GM19238 (cell line): Measurements from ENCODE around the gene KRT16.
"Not testable (repeated sequence)": the region's sequence is repeated elsewhere in the genome, so short reads cannot be mapped to it uniquely, and the experiment has no call there.

Source experiments
- DNase-seq: peaks from one replicate; pipeline ENCODE4 v3.0.0; 2011; ENCODE audit warnings: low spot score; ENCODE audit not compliant: insufficient read length

Gene KRT16

DNA sequence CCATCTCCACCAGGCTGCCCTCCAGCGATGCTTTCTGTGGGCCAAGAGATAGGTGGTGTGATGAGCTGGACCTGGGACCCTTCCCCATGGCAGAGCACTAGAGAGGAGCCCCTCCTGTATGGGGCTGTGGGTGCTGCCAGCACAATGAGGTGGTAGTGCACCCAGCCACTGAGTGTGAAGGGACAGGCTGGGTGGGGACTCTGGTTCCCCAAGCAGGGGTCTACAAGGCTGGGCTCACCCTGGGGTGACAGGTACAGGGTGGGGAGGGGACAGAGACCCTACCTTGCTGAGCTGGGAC is 15.5 kb upstream of the KRT16 start:
- DNase-seq: not testable (repeated sequence)

DNA sequence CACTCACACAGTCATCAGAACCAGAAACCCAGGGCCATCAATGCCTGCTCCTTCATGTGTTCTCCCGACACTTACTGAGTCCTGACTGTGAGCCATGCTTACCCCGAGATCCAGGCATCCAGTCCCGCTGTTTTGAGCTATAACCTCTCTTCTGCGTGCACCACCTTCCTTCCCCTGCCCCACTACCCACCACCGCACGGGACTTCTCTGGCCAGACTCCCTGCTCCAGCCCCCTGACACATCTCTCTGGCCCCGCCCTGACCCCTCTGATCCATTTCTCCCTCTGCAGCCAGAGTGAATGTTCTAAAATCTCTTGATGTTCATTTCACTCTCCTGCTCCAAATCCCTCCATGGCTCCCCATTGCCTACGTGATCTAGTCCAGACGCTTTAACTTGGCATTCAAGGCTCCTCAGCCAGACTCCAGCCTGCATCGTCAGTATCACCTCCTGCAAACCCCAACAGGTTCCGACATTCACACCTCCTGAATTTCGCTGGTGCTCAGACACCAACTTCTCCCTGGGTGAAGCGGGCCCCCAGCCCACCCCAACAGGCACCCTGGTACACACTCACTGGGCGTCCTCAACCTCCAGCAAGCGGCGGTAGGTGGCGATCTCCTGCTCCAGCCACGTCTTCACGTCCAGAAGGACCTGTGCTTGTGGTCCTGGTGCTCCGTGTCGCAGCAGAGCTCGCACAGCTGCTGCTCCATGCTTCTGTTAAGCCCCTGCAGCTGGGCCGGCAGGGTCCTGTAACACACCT is 14.9 kb upstream of the KRT16 start:
- no peak for DNase-seq

GRCh38 chr17:41626914-41627295 is 14.3 kb upstream of the KRT16 start:
- not testable (repeated sequence) for DNase-seq

DNA sequence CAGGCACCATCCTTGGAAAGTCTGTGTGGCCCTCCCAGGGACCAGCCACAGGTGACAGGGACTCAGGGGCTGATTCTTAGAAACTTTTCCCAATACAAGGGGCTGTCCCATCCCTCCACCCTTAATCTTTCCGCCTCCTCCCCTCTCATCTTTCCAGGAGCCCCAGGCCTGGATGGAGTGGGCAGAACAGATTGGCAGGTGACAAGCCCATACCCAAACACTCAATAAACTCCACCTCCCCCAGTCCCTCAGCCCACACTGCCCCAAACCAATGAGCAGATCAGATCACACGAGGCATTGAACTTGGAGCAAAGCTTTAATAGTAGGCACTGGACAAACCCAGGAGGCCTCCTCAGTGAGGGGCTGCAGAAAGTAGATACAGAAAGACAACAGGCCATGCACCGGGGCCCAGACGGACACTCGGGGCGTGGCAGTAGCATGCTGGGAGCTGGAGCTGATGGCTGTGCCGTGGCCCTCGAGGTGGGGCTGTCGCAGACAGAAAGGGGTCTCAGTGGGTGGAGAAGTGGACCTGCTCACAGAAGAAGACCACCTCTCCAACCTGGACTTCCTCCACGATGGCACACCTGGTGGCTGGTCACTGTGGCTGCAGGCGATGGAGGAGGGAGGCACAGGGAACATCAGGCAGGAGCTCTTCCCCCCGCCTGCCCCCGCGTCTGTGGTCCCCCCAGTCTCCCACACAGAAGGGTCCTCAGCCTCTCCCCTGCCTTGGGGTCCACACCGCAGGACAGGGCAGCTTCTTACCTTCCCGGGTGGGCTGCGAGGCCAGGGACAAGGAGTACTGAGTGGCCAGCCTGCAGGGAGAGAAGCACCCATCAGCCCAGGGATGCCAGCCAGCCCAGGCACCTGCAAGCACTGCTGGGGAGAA is 13.7 kb upstream of the KRT16 start:
- not testable (repeated sequence) for DNase-seq

GRCh38 chr17:41625602-41626001 is 13.0 kb upstream of the KRT16 start:
- DNase-seq: no peak

DNA sequence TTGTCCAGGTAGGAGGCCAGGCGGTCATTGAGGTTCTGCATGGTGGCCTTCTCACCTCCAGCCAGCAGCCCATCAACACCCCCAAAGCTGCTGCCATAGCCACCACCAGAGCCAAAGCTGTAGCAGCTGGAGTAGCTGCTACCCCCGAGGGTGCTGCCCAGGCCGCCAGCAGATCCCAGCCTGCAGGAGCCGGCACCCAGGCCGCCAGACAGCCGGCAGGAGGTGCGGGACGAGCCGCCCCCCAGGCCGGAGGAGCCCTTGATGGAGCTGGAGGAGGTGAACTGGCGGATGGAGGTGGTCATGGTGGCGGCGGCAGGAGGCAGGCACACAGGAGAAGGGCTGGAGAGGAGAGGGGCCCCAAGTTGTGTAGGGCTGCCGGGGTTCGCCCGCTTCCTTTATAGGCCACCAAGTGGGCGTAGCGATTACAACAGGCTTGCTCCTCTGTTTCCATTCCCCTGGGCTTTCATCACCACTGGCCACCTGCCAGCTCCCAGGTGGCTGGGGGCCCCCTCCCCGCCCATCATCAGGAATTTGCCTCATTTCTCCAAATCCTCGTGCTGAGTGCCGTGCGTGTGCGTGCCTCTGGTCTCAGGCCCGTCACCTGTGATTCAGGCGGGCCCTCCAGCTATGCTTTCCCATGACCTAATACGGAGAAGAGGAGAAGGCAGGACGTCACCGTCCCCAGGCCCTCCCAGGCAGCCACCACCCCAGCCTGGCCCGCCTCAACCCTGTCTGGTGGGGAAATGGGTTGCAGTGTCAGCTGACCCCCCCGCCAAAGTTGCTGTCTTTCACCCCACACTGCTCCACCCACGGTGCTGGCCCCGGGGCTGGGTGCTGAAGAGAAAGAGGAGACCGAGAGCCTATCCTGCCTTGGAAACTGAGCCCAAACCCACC is 11.9 kb upstream of the KRT16 start, which contains the start of gene KRT17:
TSS of gene KRT17 (minus strand) at position 368 of the 894 bp plus-strand sequence. CDS start at position 302, 66 bp downstream.
- no peak for DNase-seq

DNA sequence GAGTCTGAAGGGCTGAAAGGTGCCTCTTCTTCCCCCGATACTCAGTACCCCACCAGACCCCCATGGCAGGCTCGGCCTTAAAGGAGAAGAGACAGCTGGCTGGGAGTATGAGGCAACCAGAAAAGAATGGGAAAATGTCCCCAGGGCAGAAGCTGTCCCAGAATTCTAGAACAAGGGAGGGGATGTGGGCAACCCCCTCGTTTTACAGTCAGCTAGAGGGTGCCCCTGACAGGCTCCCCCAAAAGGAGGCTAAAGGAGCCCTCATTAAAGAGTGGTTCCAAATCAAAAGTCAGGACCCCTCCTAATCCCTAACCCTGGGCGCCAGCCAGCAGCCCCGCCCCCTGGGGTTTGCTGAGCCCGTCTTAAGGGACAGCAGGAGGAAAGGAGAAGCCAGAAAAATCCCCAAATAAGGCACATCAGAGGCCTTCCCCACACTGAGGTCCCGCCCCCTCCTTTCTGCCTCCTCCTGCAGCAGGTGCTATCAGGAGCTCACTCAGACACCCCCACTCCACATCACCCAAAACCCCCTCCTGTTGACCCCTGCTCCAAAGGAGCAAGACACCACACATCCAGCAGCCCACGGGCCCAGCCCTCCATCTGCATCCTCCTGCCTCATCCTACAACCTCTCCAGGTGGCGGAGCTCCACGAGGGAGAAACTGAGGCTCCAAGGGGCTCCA is 10.8 kb upstream of the KRT16 start:
- DNase-seq: not testable (repeated sequence)

GRCh38 chr17:41622340-41623183 is 10.0 kb upstream of the KRT16 start:
- DNase-seq: not testable (repeated sequence)

- DNase-seq: no peak
These were observed 9.3 kb upstream of the KRT16 start for GRCh38 chr17:41621916-41622315.

- not testable (repeated sequence) for DNase-seq
These were observed 8.9 kb upstream of the KRT16 start for GRCh38 chr17:41621435-41621817.

- no peak for DNase-seq
These were observed 8.2 kb upstream of the KRT16 start for GRCh38 chr17:41620583-41621434.

- DNase-seq: not testable (repeated sequence)
These were observed 7.5 kb upstream of the KRT16 start for GRCh38 chr17:41619927-41620582.

- no peak for DNase-seq
These were observed 6.7 kb upstream of the KRT16 start for GRCh38 chr17:41619036-41619926.

GRCh38 chr17:41618341-41619035 is 5.9 kb upstream of the KRT16 start:
- no peak for DNase-seq

DNA sequence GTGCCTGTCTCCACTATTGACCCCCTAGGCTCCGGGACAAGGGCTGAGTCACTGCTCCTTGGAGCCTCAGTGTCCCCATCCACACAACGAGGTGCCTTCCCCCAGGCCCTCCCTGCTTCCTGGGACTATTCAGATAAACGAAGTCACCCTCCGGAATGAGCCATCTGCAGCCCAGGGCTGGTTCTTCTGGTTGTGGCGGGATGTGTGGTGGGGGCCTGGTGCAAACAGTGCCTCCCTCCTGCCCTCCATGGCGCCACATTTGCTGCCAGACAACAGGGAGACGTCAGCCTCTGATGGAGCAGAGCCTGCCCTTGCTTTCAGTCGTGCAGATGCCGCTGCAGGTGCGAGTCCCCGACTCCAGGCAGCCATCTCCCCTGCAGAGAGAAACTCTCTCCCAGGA is 5.1 kb upstream of the KRT16 start:
- no peak for DNase-seq

DNA sequence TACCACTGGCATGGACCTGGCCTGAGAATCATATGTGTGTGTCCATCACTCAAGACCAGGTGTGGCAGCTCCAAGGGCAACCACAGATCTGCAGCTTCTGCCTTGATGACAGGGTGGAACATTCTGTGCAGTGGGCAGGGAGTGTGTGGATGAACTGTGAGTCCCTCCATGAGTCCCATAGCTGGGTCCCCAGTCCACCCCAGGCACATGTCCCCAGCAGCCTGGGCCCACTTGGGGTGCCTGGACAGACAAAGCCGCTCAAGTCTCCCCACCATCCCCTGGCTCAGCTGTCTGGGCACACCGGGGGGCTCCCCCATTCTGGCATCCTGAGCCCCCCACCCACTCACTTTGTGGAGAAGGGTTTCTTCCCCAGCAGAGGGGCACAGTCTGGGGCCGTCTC is 4.6 kb upstream of the KRT16 start:
- DNase-seq: no peak

- not testable (repeated sequence) for DNase-seq
These were observed 3.9 kb upstream of the KRT16 start for GRCh38 chr17:41616486-41616885.
